GM19372 (cell line): ENCODE data around the gene KCNF1.
"Not testable (repeated sequence)": the region's sequence is repeated elsewhere in the genome, so short reads cannot be mapped to it uniquely, and the experiment has no call there.

Source experiments
- ATAC-seq: cut with Tn5 transposase; IDR thresholded peaks from one replicate; pipeline ENCODE4 v1.9.1; 2021; ENCODE audit warnings: mild to moderate bottlenecking, low read depth, moderate library complexity; ENCODE audit not compliant: unreplicated experiment

Gene KCNF1

DNA sequence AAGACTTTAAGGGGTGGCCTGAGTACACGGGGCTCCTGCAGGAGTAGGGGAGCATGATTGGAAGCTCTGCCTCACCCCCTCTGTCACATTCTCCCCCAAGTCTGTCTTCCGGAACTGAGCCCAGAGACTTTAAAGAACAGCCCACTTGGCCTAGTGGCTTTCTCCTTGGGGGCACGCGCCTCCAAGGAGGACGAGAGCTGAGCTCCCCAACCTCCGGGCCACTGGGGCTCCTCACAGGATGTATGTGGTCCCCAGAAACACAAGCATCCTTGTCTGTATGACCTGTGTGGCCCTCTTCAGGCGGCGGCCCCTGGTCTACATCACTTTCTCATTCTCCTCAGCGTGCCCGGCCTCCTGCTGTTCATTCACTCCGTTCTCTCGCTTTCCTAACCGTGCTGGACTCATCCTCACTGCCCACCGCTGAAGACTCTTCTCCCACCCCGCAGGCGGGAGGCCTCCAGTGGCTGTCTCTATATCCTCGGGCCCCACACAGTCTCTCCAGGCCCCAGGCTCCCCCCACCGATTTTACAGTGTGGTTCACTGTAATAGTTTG, 23.7 kb downstream of the KCNF1 start:
- no peak for ATAC-seq

- no peak for ATAC-seq
Measured at GRCh38 chr2:10935953-10936942, 24.5 kb downstream of the KCNF1 start.

DNA sequence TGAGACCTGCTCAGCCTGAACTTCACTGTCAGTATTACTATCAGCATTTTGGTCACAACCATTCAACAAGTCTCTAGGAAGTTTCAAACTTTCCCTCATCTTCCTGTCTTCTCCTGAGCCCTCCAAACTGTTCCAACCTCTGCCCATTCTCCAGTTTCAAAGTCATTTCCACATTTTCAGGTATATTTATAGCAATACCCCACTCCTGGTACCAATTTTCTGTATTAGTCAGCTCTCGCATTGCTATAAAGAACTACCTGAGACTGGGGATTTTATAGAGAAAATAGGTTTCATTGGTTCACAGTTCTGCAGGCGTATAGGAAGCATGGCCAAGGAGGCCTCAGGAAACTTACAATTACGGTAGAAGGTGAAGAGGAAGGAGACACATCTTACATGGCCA, 27.3 kb downstream of the KCNF1 start:
- no peak for ATAC-seq

GRCh38 chr2:10940596-10940995, 28.9 kb downstream of the KCNF1 start:
- ATAC-seq: no peak

DNA sequence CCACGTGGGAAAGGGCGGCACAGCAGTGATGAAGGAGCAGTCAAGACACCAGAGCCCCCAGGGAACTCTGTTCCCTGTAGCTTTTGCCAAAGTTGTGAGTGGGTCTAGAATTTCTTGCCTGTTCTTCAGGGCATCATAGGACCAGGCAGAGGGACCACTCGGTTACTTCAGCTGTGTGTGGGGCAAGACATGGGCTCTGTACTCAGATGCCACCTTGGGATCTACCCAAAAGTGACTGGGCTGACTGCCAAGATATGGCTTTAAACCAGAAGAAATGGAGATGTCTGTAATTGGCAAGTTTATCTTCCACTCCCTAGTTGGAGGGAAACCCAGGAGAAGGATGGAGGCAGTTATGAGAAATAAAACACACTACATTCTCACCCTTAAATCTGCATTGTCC, 29.6 kb downstream of the KCNF1 start:
- no peak for ATAC-seq

DNA sequence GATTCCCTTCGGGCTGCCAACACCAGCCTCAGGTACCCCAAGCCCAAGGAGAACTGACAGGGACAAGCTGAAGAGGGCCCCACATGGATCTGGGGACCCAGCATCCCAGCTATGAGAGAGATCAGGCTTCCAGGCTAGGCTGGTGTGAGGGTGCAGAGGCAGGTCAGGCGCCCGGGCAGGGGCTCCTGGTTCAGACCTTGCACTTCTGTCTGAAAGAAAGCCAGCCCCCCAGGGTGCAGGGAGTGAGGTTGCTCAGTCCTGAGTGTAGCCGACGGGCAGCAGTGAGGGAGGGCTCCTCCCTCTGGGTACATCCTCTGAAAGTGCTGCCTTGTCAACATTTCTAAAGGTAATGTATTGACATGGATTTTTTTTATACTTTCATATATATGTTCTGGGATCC, 33.1 kb downstream of the KCNF1 start:
- no peak for ATAC-seq

- ATAC-seq: no peak
Measured at GRCh38 chr2:10946394-10946793, 34.7 kb downstream of the KCNF1 start.

GRCh38 chr2:10947005-10947440, 35.3 kb downstream of the KCNF1 start:
- ATAC-seq: no peak

DNA sequence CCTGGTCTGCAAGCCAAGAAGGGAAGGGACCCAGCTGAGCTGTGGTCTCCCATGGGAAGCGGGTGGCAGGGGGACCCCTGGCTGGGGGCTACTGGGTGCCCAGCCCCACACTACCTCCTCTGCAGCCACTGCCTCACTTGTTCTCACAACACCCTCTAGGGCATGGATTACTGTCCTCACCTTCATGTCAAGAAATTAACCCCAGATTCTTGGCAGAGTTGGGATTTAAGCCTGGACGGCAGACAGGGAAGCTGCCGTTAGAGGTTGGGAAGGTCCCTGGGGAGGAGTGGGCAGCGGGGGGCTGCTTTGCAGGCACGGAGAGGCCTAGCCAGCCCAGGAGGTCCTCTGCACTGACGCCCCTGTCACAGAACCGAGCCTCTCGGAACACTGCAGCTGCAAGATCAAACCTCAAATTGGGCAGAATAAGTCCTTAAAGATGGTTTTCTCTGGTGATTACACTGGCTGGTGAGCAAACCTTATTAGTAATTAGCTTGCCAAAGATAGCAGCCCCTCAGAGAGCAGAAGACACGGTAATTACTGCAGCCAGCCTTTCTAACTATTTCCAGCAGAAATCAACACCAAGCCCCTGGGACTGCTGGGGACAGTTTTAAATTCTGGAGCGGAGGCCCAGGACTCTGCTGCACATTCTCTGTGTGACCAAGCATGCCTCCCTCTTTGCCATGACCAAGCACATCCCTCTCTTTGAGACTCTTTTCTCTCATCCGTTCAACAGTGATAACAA, 35.9 kb downstream of the KCNF1 start:
- ATAC-seq: no peak

DNA sequence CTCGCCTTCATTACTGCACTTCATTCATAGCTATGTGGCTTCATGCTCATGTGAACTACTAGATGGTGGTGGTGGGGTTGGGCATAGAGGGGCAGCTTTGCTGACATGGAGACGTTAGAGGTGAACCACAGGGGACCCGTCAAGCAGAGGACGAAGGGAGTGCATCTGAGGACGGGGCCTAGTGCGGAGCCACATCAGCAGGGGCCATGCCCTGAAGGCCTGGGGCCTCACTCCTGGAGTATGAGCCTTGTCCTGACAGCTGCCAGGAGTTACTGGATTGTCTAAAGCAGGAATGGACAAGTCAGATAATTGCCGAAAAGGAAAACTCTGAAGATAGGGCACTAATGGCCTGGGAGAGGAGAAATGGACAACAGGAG, 36.4 kb downstream of the KCNF1 start:
- ATAC-seq: no peak

- no peak for ATAC-seq
Measured at GRCh38 chr2:10948606-10949230, 37.0 kb downstream of the KCNF1 start.

GRCh38 chr2:10949835-10950234, 38.1 kb downstream of the KCNF1 start:
- ATAC-seq: no peak

- ATAC-seq: no peak
Measured at GRCh38 chr2:10951558-10952414, 40.1 kb downstream of the KCNF1 start.

- no peak for ATAC-seq
Measured at GRCh38 chr2:10954416-10954815, 42.7 kb downstream of the KCNF1 start.

DNA sequence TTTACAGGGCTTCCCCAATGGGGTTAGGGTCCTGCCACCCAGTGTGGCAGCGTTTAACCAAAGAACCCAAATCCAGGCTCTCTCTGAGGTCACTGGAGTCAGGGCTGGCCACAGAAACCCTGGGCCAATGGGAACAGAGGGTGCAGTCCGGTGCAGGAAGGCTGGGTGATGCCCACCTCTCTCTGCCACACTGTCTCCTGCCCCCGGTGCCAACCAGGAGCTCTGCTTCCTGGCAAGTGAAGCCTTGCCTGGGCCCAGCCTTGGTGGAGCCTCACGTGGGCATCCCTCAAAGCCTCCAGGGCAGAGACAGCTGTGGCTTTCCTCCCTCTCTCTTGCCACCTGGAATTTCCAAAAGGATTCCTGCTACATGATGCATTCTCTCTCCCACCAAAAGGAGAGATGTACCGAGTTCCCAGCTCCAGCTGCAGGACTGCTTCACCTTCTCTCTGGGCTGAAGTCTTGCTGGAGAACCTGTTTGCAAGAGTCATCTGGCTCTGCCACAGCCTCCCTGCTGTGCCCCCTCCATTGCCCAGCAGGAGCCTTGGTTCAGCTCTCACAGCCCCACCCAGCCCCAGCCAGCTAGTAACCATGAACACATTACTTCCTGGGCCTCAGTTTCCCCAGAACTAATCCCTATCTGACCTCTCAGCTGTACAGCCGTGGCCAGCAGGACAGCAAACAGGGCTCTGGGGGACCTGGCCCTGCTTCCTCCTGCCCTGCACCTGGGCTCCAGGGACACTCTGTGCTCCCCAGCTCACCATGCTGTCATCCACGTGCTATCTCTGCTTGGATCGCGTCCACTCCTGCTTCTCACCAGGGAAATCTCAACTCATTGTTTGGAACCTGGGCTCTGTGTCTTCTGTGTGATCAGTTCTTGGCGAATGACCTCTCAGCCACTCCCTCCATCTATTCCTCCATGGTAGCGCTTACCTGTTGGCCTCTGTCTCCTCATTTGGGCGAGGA, 43.4 kb downstream of the KCNF1 start:
- ATAC-seq: no peak

DNA sequence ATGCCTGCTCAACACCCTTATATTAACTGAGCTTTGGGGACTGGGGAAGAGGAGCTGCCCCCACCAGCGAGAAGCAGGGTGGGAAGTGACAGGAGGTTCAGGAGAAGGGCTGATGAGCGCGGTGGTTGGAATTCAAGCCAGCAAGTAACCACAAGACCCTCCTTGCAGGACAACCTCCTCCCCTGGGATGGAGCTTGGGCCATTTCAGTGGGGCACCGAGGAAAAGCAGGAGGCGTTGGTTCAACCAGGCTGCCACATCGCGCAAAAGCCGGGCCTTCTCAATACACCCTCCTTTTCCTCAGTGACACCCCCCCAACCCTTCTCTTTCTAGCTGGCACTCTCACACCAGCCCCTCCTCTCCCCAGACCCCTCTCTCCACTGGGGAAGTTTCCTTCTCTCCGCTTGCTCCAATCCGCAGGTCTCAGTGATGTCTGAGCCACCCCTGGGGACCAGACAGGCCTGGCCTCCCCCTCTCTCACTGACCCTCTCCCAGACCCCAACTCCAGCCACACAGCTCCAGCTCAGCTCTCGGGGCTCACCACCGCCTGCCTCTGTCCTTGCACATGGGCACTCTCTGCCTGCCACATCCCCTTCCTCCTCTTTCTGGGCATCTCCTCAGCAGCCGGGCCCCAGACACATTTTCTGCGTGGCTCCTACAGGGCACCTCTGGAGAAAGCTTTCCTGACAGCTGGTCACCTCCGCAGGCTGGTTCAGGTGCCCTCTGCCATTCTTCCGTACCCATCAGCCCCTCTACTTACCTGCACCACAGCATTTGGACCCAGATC, 44.5 kb downstream of the KCNF1 start:
- no peak for ATAC-seq

DNA sequence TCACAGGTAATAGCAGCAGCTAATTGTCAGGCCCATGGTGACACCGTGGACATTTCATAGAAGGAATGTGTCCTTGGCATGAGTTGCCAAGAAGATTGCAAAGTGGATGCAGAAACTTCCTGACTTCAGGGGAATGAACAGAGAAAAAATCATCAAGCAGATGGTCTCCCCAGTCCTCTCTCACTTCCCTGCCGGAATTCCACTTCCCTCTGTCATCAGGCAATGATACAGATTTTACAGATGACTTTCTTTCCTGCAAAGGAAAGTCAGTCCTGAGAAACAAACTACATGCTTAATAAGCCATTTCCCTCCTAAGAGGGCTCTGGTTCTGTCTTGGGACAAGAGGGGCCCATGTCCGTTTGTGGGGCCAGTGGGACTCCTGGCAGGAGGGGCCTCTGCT, 45.7 kb downstream of the KCNF1 start:
- ATAC-seq: no peak

DNA sequence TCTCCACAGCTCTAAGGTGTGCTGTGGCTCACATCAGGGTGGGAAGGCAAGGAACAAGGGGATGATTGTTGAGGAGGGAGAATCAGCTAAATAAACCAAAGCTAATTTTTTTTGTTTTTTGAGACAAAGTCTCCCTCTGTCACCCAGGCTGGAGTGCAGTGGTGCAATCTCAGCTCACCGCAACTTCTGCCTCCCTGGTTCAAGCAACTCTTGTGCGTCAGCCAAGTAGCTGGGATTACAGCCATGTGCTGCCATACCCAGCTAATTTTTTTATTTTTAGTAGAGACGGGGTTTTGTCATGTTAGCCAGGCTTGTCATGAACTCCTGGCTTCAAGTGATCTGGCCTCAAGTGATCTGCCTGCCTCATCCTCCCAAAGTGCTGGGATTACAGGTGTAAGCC, 46.7 kb downstream of the KCNF1 start:
- ATAC-seq: not testable (repeated sequence)
